GM10266 (cell line): ENCODE measurements around the gene ARHGAP26.
"Not testable (repeated sequence)": the region's sequence is repeated elsewhere in the genome, so short reads cannot be mapped to it uniquely, and the experiment has no call there.

ENCODE experiments used
- DNase-seq: peaks from one replicate; pipeline ENCODE4 v3.0.0; 2012; ENCODE audit errors: extremely low spot score
- CTCF ChIP-seq: IDR thresholded peaks from 2 replicates; pipeline ENCODE4 v1.5.1; 2012; ENCODE audit warnings: mild to moderate bottlenecking, low read depth; ENCODE audit not compliant: control insufficient read depth, insufficient read depth; ENCODE audit errors: missing control alignments

The ARHGAP26 gene

GRCh38 chr5:142944140-142944539 lies 174.0 kb downstream of the ARHGAP26 start:
- TF ChIP-seq CTCF = no peak
- no peak for DNase-seq

- no peak for DNase-seq
- no peak for TF ChIP-seq CTCF
Measured at GRCh38 chr5:142945321-142945720, 175.1 kb downstream of the ARHGAP26 start.

DNA sequence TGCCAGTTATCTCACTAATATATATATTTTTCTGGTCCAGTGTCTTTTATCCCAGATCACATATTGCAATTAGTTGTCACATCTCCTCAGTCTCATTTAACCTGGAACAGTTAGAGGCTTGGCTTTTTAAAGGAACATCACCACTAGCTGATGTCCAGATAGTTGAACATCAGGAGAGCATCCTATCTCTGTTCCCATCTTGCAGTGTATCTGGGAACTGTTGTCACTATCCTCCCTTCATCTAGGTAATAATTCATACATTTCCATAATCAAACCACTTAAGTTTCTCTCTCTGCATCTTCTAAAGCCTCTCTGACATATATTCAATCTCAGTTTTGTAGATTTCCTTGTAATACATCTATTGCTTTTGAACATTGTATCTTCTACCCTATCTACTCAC lies 175.7 kb downstream of the ARHGAP26 start:
- no peak for DNase-seq
- TF ChIP-seq CTCF = no peak

DNA sequence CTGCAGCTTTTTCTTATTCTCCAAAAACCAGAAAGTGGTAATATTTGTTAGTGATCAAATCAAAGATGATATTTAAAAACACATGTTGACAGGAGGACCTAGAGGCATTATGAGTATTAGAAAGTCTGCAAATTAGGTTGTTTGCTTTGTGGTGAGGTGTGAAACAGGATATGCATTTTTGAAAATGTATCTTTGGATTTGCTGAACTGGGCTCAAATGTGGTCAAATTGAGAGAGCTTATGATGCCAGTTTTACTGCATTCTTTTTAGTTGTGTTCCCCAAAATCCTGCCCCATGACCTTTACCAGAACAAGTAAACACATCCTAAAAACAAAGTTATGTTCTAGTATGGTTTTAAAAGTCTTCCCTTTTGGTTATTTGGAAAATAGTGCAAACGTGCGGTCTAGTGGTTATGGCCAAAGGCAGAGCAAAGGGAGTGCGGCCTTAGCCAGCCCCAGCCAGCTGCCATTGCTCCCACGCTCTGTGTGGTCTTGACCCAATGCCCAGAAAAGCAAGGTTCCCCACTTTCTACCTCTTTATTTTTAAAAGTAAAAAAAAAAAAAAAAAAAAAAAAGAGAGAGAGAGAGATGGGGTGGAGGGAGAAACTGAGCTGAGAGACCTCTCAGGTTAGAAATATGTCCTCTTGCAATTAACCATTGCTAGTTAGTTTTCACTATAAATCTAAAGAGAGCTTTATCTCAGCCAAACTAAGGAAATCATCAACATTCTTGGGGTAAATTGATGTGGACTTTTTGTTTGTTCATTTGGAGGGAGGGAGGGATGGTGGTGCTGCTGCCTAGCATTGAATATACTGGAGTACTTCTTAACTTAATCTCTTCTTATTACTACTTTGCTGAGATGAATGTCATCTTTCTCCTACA lies 176.6 kb downstream of the ARHGAP26 start:
- DNase-seq = no peak
- TF ChIP-seq CTCF = no peak

DNA sequence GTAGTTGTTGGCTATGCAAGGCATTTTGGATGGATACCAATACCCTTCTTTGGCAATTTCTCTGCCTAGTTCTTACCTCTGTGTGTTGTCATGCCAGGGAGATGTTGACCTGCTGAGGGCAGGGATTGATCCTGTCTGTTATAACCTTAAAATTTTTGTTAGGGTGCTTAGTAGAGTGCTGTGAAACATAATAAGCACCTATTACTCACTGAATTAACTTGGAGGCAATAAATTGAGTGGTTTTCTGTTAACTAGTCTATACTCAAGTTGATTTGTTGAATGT lies 177.2 kb downstream of the ARHGAP26 start:
- no peak for TF ChIP-seq CTCF
- DNase-seq = no peak

DNA sequence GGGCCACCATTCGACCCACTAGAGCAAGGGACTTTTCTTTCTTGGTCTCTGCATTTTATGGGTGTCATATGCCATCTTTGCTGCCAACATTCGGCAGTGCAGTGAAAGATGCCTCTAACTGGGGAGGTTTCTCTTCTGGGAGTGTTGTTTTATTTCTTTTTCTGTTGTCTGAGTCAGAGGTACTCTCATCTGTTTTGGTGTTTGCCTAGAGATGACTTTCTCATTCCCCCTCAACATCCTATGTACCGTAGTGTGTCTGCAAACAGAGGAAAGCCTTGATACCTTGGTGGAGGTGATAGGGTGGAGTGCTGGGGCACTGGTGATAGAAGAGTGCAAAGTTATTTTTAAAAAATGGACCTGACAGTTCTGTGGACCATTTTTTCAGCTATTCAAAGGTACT lies 182.1 kb downstream of the ARHGAP26 start:
- DNase-seq = no peak
- no peak for TF ChIP-seq CTCF

GRCh38 chr5:142952871-142953270 lies 182.7 kb downstream of the ARHGAP26 start:
- not testable (repeated sequence) for DNase-seq

DNA sequence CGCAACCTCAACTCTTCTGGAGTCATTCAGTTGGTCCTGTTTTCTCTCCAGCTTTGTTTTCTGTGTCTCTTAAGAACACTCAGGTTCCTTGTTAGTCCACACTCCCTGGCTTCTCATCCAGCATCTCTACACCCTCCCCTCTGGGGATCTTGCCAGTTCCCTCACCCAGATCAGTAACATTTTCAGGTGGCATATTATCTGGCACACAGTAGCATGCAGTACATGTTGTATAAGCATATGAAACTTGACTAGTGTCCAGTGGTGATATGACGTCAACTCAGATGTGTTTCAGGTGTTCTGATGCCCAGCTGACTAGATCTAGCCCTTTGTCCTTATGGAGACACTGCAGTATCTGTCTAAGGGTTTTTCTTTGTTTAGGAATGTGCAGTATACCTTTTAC lies 184.3 kb downstream of the ARHGAP26 start:
- DNase-seq = no peak
- TF ChIP-seq CTCF = no peak
